Measurements from ENCODE around the gene RFFL. TPM values are rescaled to one million over a fixed set of nuclear protein-coding genes. Genes with fewer than 3 reads are reported as not detected.

The RFFL gene
- total RNA-seq, 1 experiment from 2014 or later, result 40.3 TPM

- Histone ChIP-seq H4K20me1 (ENCODE audit: insufficient read depth) (no peaks in the 10 kb centered on the region), H3K4me3 (replicated peaks in 1 of 2; ENCODE audit: low read depth in 1 of 2, low read length in 2 of 2) (no peak overlapping the region), H3K4me1 (ENCODE audit: control insufficient read depth in 1 of 2, insufficient read depth in 2 of 2, low read length in 2 of 2) (peaks cover 0 to 7% of the 10 kb centered on the region in 2 experiments; a peak in 1 of 4 replicates), H3K9me2 (ENCODE audit: insufficient read depth) (no peaks in the 10 kb centered on the region), H3K27ac (ENCODE audit: low read depth, low read length) (no peak overlapping the region), H3K27me3 (ENCODE audit: insufficient read depth, low read length) (no peaks in the 10 kb centered on the region), H3K9me3 (ENCODE audit: control insufficient read depth in 1 of 2, insufficient read depth in 1 of 2, low read depth in 1 of 2, low read length in 2 of 2) (no peaks in the 10 kb centered on the region), H3K36me3 (ENCODE audit: control insufficient read depth in 1 of 2, insufficient read depth in 2 of 2, low read length in 2 of 2) (no peaks in the 10 kb centered on the region), H2AFZ (ENCODE audit: low read depth, low read length, poor library complexity, severe bottlenecking) (no peak overlapping the region), H3K79me2 (ENCODE audit: insufficient read depth, low read length) (peaks cover 16% of the 10 kb centered on the region; the same call in 1 of the 2 replicates), H3K9ac (ENCODE audit: low read length) (no peak overlapping the region), H3K4me2 (ENCODE audit: low read length) (no peak overlapping the region)
- ChIA-PET POLR2A (no interaction called here), RAD21 (ENCODE audit: low non-redundant PET in 1 of 2, low total read pairs in 2 of 2, uncharacterized antibody in 2 of 2, unreplicated experiment in 2 of 2) (no interaction called here), CTCF (no interaction called here)
- intact Hi-C loops (cut with micrococcal nuclease), result no loop called here
- TF ChIP-seq FOSL1 (IDR thresholded peaks at IDR 0.05; ENCODE audit: low read depth) (no peak), REST (IDR thresholded peaks at IDR 0.05; ENCODE audit: low read depth) (no peak), ZNF274 (IDR thresholded peaks at IDR 0.05; ENCODE audit: low read depth, low read length) (no peak), CBX3 (IDR thresholded peaks at IDR 0.05; ENCODE audit: low read depth) (no peak), EGR1 (IDR thresholded peaks at IDR 0.05; ENCODE audit: low read depth) (no peak), ATF3 (IDR thresholded peaks at IDR 0.05) (no peak), ZFX (IDR thresholded peaks at IDR 0.05) (no peak), JUND (IDR thresholded peaks at IDR 0.05) (no peak), POLR2A (IDR thresholded peaks at IDR 0.05; ENCODE audit: borderline replicate concordance, extremely low read depth, insufficient read depth, insufficient read length) (no peak), EZH2phosphoT487 (IDR thresholded peaks at IDR 0.05; ENCODE audit: borderline replicate concordance) (no peak), YY1 (IDR thresholded peaks at IDR 0.05; ENCODE audit: extremely low read depth, insufficient replicate concordance, low read depth, low read length) (no peak), EZH2 (IDR thresholded peaks at IDR 0.05) (no peak), RAD21 (IDR thresholded peaks at IDR 0.05; ENCODE audit: low read depth) (no peak), SIN3A (IDR thresholded peaks at IDR 0.05; ENCODE audit: low read depth) (no peak), ELF1 (IDR thresholded peaks at IDR 0.05; ENCODE audit: borderline replicate concordance, low read depth) (no peak), POLR2AphosphoS5 (IDR thresholded peaks at IDR 0.05; ENCODE audit: low read depth, low read length) (no peak), TCF7L2 (IDR thresholded peaks at IDR 0.05; ENCODE audit: borderline replicate concordance, extremely low read depth, insufficient read depth, insufficient read length) (no peak)
- DNase-seq (ENCODE audit: low read depth, low spot score) (no peak), ATAC-seq (no peak)
- no TSS peak for BruUV-seq (replicated peaks)
These were observed 16.7 kb downstream of the RFFL start for GRCh38 chr17:35046740-35047283.

Measured in HCT116 (cell line).